ENCODE data around the gene PSTK. TPM values are rescaled to one million over a fixed set of nuclear protein-coding genes. Genes with fewer than 3 reads are reported as not detected.

PSTK gene
- total RNA-seq, 1 experiment from 2014 or later: 7.9 TPM

- H3K27me3 ChIP-seq: no peaks in the 10 kb centered on the region
- no peaks in the 10 kb centered on the region for H3K36me3 ChIP-seq
- no peaks in the 10 kb centered on the region for H3K9me3 ChIP-seq (replicated peaks)
- no peak overlapping the region for H3K4me3 ChIP-seq
- H3K27ac ChIP-seq: no peak overlapping the region
- no peak for DNase-seq
- H3K4me1 ChIP-seq: no peaks in the 10 kb centered on the region
Measured at GRCh38 chr10:122974543-122975064, 5.6 kb upstream of the PSTK start.

- peak; percentile 7 to 44 for DNase-seq
- H3K4me3 ChIP-seq: peak overlapping the region; percentile 99
- H3K36me3 ChIP-seq: no peaks in the 10 kb centered on the region; the same call in 1 of the 2 replicates
- H3K9me3 ChIP-seq (replicated peaks): no peaks in the 10 kb centered on the region
- H3K27ac ChIP-seq: no peak overlapping the region
- no peaks in the 10 kb centered on the region for H3K4me1 ChIP-seq
- H3K27me3 ChIP-seq: no peaks in the 10 kb centered on the region
Measured at GRCh38 chr10:122981066-122981464, 864 bp downstream of the PSTK start.

- DNase-seq: no peak
- H3K36me3 ChIP-seq: no peaks in the 10 kb centered on the region; the same call in 1 of the 2 replicates
- H3K4me1 ChIP-seq: no peaks in the 10 kb centered on the region
- no peaks in the 10 kb centered on the region for H3K9me3 ChIP-seq (replicated peaks)
- H3K27me3 ChIP-seq: no peaks in the 10 kb centered on the region
- H3K4me3 ChIP-seq: no peak overlapping the region
- H3K27ac ChIP-seq: no peak overlapping the region
Measured at GRCh38 chr10:122983898-122984297, 3.7 kb downstream of the PSTK start.

- H3K4me3 ChIP-seq: no peak overlapping the region
- H3K36me3 ChIP-seq: no peaks in the 10 kb centered on the region; the same call in 1 of the 2 replicates
- DNase-seq: no peak
- H3K27me3 ChIP-seq: no peaks in the 10 kb centered on the region
- H3K9me3 ChIP-seq (replicated peaks): no peaks in the 10 kb centered on the region
- no peaks in the 10 kb centered on the region for H3K4me1 ChIP-seq
- no peak overlapping the region for H3K27ac ChIP-seq
Measured at GRCh38 chr10:122984708-122985107, 4.5 kb downstream of the PSTK start.

- no peak for DNase-seq
Measured at GRCh38 chr10:122986335-122986734, 6.1 kb downstream of the PSTK start.

GRCh38 chr10:122988501-122988900 is 8.3 kb downstream of the PSTK start:
- no peaks in the 10 kb centered on the region for H3K9me3 ChIP-seq (replicated peaks)
- H3K27ac ChIP-seq: no peak overlapping the region
- peaks cover 18% of the 10 kb centered on the region for H3K36me3 ChIP-seq
- no peak overlapping the region for H3K4me3 ChIP-seq
- H3K27me3 ChIP-seq: no peaks in the 10 kb centered on the region
- no peak for DNase-seq
- H3K4me1 ChIP-seq: no peaks in the 10 kb centered on the region

More at GRCh38 chr10:122986335-122986734, 6.1 kb downstream of the PSTK start:
- Histone ChIP-seq H3K9me3 (replicated peaks) (no peaks in the 10 kb centered on the region), H3K27me3 (no peaks in the 10 kb centered on the region), H3K36me3 (no peaks in the 10 kb centered on the region; the same call in 1 of the 2 replicates), H3K4me3 (no peak overlapping the region), H3K27ac (no peak overlapping the region), H3K4me1 (no peaks in the 10 kb centered on the region)

GRCh38 chr10:122990278-122990677 is 10.1 kb downstream of the PSTK start:
- Histone ChIP-seq H3K27me3 (no peaks in the 10 kb centered on the region), H3K4me1 (no peaks in the 10 kb centered on the region), H3K27ac (no peak overlapping the region), H3K9me3 (replicated peaks) (no peaks in the 10 kb centered on the region), H3K36me3 (peaks cover 22% of the 10 kb centered on the region), H3K4me3 (no peak overlapping the region)
- DNase-seq: no peak

- H3K4me1 ChIP-seq: no peaks in the 10 kb centered on the region
- no peak for DNase-seq
- no peaks in the 10 kb centered on the region for H3K27me3 ChIP-seq
- peaks cover 25% of the 10 kb centered on the region for H3K36me3 ChIP-seq
- no peak overlapping the region for H3K4me3 ChIP-seq
- H3K9me3 ChIP-seq (replicated peaks): no peaks in the 10 kb centered on the region
- H3K27ac ChIP-seq: no peak overlapping the region
Measured at GRCh38 chr10:122992031-122992585, 11.9 kb downstream of the PSTK start.

- no peaks in the 10 kb centered on the region; the same call in 1 of the 2 replicates for H3K4me1 ChIP-seq
- H3K4me3 ChIP-seq: no peak overlapping the region
- no peak for DNase-seq
- H3K9me3 ChIP-seq (replicated peaks): no peaks in the 10 kb centered on the region
- no peak overlapping the region for H3K27ac ChIP-seq
- H3K36me3 ChIP-seq: peaks cover 33% of the 10 kb centered on the region
- H3K27me3 ChIP-seq: no peaks in the 10 kb centered on the region
Measured at GRCh38 chr10:122993797-122994336, 13.7 kb downstream of the PSTK start.

- Histone ChIP-seq H3K4me1 (no peaks in the 10 kb centered on the region; the same call in 1 of the 2 replicates), H3K9me3 (replicated peaks) (no peaks in the 10 kb centered on the region), H3K4me3 (no peak overlapping the region), H3K27me3 (no peaks in the 10 kb centered on the region), H3K36me3 (peaks cover 33% of the 10 kb centered on the region), H3K27ac (no peak overlapping the region)
- DNase-seq: no peak
Measured at GRCh38 chr10:122995936-122996335, 15.7 kb downstream of the PSTK start.

GRCh38 chr10:122997864-122998263 is 17.7 kb downstream of the PSTK start:
- Histone ChIP-seq H3K4me3 (no peak overlapping the region), H3K36me3 (peaks cover 24% of the 10 kb centered on the region), H3K4me1 (no peaks in the 10 kb centered on the region; the same call in 1 of the 2 replicates), H3K27me3 (no peaks in the 10 kb centered on the region), H3K9me3 (replicated peaks) (no peaks in the 10 kb centered on the region), H3K27ac (no peak overlapping the region)
- DNase-seq: no peak

- Histone ChIP-seq H3K4me1 (no peaks in the 10 kb centered on the region; the same call in 1 of the 2 replicates), H3K27me3 (no peaks in the 10 kb centered on the region), H3K4me3 (no peak overlapping the region), H3K27ac (no peak overlapping the region), H3K36me3 (peaks cover 18% of the 10 kb centered on the region; the same call in 1 of the 2 replicates), H3K9me3 (replicated peaks) (no peaks in the 10 kb centered on the region)
- no peak for DNase-seq
Measured at GRCh38 chr10:122998360-122998917, 18.2 kb downstream of the PSTK start.

- H3K27me3 ChIP-seq: no peaks in the 10 kb centered on the region
- no peak overlapping the region for H3K4me3 ChIP-seq
- H3K27ac ChIP-seq: no peak overlapping the region
- DNase-seq: no peak
- H3K9me3 ChIP-seq (replicated peaks): no peaks in the 10 kb centered on the region
- H3K4me1 ChIP-seq: no peaks in the 10 kb centered on the region; the same call in 1 of the 2 replicates
- peaks cover 13% of the 10 kb centered on the region; the same call in 1 of the 2 replicates for H3K36me3 ChIP-seq
Measured at GRCh38 chr10:122998934-122999333, 18.7 kb downstream of the PSTK start.

GRCh38 chr10:122999347-122999746 is 19.1 kb downstream of the PSTK start:
- Histone ChIP-seq H3K9me3 (replicated peaks) (no peaks in the 10 kb centered on the region), H3K27me3 (no peaks in the 10 kb centered on the region), H3K4me1 (no peaks in the 10 kb centered on the region; the same call in 1 of the 2 replicates), H3K36me3 (peaks cover 13% of the 10 kb centered on the region; the same call in 1 of the 2 replicates), H3K27ac (no peak overlapping the region), H3K4me3 (no peak overlapping the region)
- DNase-seq: no peak

- Histone ChIP-seq H3K4me1 (no peaks in the 10 kb centered on the region; the same call in 1 of the 2 replicates), H3K27me3 (no peaks in the 10 kb centered on the region), H3K27ac (no peak overlapping the region), H3K9me3 (replicated peaks) (no peaks in the 10 kb centered on the region), H3K36me3 (peaks cover 13% of the 10 kb centered on the region; the same call in 1 of the 2 replicates), H3K4me3 (no peak overlapping the region)
- DNase-seq: no peak
Measured at GRCh38 chr10:123000155-123000554, 20.0 kb downstream of the PSTK start.

Data from SJCRH30 (cell line).